HG02884 (cell line): Measurements from ENCODE around the gene TMEM129.

ENCODE experiments used
- ATAC-seq: cut with Tn5 transposase; IDR thresholded peaks from one replicate; pipeline ENCODE4 v1.9.1; 2021; ENCODE audit warnings: mild to moderate bottlenecking, moderate library complexity; ENCODE audit not compliant: unreplicated experiment

TMEM129 gene

DNA sequence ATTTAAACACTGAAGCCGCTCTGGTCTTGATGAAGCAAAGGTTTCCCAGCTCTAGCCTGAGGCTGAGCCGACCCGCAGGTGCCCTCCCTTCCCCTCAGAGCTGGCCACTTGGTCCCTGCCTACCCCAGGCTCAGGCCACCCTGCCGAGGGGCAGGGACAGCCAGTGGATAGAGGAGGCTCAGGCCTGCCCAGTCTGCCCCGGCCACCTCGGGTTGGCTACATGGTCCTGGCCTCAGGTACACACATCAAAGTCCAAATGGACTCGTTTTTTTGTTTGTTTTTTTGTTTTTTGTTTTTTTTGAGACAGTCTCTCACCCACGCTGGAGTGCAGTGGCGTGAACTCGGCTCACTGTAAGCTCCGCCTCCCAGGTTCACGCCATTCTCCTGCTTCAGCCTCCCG is 24.0 kb upstream of the TMEM129 start:
- ATAC-seq: no peak

DNA sequence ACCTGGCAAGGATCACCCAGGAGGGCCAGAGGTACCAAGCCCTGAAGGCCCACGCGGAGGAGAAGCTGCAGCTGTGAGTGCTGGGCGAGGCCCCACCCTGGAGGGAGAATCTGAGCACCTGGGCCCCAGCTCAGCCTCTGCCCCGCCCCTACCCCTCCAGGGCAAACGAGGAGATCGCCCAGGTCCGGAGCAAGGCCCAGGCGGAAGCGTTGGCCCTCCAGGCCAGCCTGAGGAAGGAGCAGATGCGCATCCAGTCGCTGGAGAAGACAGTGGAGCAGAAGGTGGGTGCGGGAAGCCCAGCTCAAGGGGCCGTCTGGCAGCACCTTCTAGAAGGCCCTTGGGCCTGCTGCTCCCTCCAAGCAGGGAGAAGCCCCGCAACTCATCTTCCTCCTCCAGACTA is 23.4 kb upstream of the TMEM129 start:
- ATAC-seq: no peak

DNA sequence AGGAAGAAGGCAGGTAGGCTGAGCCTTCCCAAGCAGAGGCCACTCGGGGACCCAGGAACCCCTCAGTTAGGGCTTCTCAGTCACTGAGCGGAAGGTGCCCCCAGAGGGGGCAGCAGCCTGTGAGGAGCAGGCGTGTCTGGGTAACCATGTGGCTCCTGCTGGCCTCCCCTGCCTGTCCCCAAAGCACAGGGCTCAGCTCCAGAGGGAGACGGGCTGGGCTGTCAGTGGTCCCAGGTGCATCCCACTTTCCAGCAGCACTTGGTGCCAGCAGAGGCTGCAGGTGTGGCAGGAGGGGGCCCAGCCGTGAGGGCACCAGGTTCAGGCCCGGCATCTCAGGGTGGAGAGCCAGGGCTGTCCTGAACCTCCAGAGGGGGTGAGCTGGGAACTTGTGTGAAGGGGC is 22.9 kb upstream of the TMEM129 start:
- ATAC-seq: no peak

DNA sequence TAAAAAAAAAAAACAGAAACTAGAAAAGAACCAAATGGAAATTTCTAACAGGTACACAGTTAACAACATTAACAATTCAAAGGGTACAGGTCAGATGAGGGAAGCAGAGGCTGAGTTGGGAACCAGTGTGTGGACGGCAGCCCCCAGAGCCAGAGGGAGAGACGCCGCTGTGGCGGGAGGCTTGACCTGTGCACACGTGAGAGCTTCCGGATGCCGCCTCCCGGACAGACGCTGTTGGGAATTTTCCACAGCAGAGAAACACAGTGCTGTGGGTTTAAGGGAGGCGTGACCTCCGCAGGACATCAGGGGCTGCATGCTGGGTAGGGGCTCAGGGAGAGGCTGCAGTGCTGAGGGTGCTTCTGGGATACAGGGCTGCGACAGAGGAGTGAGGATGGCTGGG is 22.4 kb upstream of the TMEM129 start:
- ATAC-seq: no peak

DNA sequence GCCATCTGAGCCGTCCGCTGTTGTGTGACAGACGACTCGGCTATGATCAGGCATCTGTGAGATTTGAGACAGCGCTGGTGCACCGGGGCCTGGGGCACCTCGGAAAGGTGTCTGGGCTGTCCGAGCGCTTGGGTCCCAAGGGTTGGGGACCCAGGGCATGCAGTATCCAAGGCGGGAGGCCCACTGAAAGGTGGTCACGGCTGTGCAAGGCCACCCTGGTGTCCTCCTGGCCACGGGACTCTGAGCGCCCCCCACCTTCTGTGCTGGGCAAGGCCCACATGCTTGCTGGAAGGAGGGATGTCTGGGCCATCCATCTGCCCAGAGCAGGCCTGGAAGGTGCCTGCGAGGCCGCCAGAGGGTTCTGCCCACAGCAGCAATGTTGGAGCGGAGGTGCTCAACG is 20.1 kb upstream of the TMEM129 start:
- ATAC-seq: no peak

DNA sequence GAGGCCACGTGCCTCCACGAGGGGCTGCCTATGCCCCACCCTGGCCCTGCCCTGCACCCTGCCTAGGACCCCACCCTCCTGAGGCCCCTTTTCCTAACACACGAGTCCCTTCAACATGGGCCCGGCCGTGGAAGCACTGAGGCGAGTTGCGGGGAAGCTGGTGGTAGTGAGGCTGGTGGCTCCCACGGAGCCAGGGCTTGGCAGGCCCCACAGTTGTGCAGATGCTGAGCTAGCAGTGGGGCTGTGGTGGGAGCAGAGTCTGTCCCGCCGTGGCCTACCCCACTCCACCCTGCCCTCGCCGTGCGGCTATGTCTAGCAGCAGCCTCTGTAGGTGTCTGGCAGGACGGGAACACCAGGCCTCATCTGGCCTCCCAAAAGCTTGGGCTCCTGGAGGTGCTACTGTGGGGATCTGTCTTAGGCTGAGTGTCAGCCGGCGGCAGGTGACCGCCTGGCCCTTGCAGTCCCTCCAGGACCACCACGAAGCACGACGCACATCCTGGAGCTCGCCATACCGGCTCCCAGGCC is 19.0 kb upstream of the TMEM129 start:
- no peak for ATAC-seq

DNA sequence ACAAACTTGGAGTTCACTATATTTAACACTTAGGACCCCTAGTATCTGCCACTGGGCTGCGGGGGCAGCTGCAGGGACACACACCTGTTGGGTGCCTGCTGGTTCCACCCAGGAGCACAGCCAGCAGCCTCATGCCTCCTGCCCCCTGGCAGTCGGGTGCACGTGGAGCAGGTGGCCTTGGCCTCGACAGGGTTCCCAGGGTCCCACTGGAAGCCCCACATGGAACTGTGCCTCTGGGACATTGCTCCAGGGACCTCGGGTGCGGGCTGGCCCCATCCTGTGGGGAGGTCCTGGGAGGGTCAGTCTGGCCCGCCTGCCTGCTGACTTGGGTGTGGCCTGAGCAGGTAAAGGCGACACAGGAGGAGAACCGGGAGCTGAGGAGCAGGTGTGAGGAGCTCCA is 18.2 kb upstream of the TMEM129 start:
- ATAC-seq: no peak

DNA sequence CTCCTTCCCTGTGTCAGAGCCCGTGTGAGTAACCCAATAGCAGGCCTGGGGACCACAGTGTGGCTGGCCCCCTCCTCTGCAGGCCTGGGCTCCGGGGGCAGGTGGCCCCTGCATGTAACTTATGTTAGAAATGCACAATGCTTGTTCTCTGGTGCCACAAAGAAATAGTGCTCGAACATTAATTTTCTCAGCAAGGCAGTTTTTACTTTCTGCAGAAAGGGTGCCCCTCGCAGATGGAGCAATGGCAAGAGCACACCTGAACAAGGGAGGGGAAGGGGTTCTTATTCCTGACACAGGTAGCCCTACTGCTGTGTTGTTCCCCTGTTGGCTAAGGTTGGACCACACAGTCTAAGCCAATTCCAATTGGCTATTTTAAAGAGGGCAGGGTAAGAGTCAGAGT is 17.3 kb upstream of the TMEM129 start:
- ATAC-seq: no peak

DNA sequence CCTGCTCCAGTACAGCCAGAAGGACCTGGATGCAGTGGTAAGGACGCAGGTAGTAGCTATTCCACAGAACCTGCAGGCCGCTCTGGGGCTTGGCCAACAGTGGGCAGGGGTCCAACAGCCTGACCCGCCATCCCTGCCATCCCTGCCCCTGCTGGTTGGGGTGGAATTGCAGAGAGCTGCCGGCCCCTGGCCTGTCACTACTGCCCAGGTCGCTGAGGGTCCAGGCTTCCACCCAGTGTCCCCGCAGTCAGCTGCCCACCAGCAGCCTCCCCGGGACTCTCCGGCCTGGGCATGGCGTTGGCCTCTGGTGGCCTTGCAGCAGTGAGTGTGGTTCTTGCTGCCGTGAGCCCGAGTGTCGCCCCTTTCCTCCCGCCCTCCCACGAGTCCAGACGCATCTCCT is 16.5 kb upstream of the TMEM129 start:
- no peak for ATAC-seq

DNA sequence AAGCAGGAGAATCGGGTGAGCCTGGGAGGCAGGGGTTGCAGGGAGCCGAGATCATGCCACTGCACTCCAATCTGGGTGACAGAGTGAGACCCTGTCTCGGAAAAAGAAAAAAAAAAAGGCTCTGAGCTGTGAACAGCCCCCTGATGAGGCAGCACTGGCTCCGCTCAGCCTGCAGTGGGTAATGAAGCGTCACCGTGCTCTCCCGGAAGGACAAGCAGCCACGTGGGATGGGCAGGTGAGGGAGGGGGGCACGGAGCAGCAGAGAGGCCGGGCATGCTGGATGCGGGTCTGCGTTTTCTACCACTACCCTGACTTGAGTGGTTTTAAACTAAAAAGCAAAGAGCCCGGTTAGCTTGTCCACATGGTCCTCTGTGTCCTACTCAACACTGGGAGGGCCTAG is 15.7 kb upstream of the TMEM129 start:
- no peak for ATAC-seq

DNA sequence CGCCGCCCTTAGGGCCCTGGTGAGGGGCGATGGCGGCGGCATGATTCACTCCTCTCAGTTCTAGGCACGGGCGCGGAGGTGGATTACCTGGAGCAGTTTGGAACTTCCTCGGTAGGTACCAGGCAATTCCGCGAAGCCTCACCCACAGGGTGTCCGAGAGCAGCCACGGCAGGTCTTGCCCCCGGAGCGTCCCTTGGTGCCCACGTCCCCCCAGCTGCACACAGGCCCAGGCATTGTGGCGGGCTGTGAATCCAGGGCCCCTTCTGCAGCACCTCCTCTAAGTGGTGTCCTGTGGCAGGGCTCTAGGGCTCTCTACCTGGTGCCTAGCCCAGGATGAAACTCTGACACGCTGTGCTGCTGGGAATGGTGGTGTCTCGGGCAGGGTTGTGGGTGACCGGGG is 14.1 kb upstream of the TMEM129 start:
- ATAC-seq: no peak

DNA sequence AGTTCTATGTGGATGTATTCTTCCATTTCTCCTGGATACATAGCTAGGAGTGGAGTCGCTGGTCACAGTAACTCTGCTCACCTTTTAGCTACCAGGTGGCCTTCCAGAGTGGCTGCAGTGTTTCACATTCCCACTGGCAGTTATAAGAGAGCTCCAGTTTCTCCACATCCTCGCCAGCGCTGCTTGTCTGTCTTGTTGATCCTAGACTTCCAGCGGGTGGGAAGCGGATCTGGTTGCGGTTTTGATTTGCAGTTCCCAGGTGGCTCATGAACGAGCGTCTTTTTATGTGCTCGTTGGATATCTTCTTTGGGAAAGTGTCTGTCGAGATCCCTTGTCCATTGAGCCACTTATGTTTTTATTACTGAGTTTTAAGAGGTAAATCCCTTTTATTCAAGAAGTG is 11.8 kb upstream of the TMEM129 start:
- no peak for ATAC-seq

DNA sequence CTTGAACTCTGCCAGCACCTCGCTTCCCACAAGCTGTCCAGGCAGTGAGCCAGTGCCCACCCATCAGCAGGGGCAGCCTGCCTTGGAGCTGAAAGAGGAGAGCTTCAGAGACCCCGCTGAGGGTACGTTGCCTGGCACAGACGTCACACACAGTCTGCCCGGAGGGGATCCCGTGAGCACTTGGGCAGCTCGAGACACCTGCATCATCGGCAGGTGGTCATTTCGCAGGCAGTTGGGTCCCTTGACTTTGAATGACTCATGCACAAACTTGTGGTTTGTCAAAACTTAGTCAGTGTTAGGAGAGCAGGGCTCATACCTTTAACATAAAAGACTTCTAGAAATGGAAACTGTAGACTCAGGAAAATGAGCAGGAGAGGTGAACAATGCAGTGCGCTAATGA is 10.1 kb upstream of the TMEM129 start:
- ATAC-seq: no peak

DNA sequence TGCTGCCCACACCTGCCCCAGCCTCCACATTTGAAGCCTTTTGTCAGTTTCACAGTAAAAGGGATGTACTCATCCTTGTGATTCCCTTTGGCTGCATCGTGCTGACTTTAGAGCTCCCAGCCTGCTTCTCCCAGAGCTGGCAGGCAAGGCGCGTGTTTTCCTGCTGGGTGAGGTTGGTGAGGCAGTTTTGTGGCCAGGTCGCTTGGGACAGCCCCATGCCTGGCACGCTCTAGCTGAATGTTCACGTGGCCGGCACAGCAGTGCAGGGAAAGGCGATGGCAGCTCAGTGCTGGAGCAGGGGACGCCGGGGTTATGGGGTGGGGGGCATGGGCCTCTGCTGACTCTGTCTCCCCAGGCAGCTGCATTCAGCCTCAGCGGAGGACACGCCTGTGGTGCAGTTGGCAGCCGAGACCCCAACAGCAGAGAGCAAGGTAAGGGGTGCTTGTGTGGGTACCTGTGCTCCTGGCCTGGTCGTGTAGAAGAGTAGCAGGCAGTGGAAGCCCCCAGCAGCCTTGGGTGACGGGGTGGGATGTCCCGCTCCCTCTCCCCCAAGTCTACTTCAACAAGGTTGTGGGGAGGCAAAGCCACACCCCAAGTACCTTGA is 9.5 kb upstream of the TMEM129 start:
- ATAC-seq: no peak

DNA sequence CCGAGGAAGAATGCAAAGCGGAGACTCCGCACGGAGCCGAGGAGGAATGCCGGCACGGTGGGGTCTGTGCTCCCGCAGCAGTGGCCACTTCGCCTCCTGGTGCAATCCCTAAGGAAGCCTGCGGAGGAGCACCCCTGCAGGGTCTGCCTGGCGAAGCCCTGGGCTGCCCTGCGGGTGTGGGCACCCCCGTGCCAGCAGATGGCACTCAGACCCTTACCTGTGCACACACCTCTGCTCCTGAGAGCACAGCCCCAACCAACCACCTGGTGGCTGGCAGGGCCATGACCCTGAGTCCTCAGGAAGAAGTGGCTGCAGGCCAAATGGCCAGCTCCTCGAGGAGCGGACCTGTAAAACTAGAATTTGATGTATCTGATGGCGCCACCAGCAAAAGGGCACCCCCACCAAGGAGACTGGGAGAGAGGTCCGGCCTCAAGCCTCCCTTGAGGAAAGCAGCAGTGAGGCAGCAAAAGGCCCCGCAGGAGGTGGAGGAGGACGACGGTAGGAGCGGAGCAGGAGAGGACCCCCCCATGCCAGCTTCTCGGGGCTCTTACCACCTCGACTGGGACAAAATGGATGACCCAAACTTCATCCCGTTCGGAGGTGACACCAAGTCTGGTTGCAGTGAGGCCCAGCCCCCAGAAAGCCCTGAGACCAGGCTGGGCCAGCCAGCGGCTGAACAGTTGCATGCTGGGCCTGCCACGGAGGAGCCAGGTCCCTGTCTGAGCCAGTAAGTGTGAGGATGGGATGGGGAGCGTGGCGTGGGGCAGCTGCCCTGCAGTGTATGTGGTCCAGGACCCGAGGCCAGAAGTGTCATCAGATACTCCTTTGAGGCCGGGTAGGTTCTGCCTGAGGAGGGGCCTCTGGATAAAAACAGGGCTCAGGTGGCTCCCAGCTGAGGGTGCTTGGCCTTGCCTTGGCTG is 7.2 kb upstream of the TMEM129 start:
- ATAC-seq: no peak

DNA sequence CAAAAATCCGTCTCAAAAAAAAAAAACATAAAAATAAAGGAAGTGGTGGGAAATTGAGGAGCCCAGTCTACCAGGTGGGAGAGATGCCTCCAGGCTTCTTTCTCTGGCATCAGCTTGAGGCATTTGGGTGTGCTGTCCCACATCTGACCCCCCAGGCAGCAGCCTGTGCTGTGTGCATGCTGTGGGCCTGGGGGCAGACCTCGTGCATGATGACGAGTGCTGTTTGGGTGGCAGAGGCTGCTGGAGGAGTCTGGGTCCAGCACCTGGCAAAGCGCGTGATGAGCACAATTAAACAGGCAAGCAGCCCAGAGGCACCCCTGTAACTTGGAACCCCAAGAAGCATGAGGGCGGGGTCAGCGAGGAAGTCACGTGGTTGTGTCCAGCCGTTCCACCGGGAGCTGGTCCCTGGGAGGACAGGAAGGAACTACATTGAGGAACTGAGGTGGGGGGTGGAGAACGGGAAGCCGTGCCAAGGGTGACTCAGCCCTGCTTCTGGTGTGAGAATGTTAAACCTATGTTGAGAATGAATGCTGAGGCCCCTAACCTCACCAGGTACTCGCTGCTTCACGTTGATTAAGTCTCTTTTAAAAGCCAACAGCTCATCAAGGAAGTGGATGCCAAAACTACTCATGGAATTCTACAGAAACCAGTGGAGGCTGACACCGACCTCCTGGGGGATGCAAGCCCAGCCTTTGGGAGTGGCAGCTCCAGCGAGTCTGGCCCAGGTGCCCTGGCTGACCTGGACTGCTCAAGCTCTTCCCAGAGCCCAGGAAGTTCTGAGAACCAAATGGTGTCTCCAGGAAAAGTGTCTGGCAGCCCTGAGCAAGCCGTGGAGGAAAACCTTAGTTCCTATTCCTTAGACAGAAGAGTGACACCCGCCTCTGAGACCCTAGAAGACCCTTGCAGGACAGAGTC is 6.3 kb upstream of the TMEM129 start:
- no peak for ATAC-seq

DNA sequence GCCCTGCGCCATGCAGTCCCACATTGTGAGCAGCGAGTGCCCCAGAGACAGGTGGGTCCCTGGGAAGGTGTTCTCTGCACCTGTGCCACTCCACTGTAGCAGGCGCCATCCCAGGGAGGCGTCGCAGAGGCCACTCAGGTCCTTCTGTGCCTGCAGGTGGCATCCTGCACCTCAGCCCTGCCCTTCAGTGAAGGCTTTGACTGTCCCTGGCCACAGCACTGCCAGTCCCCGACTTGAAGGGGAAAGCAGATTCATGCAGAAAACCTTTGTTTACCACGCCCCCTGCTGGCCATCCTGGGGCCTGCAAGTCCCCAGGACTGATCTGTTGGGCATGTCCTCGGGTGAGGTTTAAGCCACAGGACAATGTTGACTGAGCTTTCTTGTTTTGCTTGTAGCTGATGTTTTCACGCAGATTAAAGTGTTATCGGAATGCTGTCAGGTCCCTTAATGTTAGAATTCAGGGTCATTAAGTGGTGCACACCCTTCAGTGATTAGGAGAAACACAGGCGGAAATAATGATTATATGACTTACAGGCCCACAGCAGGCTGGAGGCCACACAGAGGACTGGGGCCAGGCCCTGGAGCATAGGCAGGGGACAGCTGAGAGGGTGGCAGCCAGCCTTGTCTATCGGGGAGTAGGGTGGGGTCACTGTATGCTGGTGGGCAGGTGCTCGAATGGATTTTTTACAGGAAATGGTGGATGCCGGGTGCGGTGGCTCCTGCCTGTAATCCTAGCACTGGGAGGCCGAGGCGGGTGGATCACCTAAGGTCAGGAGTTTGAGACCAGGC is 5.2 kb upstream of the TMEM129 start:
- ATAC-seq: no peak

DNA sequence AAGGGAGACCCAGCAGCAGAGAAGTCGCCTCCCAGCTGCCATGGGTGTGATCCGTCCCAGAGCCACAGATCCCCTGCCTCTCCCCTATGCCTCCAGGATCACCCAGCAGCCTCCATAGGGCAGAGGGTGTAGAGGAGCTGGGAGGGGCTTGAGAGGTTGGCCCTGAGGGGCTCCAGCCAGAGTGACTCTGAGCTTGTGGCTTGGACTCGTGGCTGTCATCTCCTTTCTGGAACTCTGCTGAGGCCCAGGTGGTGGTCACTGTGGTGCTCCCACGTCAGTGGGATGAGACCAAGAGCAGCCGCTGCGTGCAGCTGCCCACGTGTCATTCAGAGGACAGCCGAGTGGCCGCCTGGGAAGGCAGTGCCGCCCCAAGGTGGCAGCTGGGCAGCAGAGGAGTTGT is 4.4 kb upstream of the TMEM129 start:
- no peak for ATAC-seq

DNA sequence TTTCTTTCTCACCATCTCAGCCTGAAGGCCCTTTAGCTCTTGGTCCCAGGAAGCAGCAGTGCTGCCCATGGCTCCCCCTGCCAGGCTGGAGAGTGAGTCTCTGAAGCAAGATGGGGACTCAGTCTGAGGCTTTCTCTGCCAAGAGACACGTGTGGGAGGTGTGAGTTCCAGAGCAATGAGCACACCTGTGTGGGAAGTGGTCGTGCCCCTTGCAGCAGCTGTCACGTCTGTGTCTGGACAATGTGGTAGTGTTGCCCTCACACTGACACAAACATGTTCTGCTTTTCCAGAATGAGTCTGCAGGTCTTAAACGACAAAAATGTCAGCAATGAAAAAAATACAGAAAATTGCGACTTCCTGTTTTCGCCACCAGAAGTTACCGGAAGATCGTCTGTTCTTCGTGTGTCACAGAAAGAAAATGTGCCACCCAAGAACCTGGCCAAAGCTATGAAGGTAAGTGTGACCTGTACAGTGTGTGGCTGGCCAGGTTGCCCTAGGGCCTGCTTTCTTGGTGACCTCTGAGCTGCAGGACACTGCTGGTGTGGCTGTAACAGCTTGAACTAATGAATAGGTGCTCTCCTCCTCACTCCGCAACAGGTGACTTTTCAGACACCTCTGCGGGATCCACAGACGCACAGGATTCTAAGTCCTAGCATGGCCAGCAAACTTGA is 2.1 kb upstream of the TMEM129 start:
- no peak for ATAC-seq

DNA sequence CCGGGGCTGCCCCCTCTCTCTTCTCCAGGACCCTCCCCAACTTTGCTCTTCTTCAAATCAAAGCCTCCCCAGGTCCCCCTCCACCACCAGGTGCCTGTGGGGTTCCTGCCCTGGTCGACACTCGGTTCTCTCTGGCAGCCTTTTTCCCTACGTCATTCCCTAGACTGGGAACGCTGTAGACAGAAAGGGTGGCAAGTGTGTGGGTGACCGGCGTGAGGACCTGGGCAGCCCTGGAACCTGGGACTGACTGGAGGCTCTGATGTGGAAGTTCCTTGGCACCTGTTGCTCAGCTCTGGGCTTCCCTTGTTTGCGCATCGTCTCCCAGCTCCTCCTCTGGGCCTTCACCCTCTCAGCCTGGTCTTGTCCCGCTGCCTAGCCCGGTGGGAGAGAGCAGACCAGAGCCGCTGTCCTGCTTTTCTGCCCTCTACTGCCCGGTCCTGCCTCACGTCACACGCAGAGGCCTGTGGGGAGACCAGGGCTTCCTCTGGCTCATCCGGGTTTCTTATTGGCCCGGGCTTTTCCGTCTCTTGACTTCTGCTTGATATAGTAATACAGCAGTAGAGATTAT is 1.5 kb upstream of the TMEM129 start:
- ATAC-seq: no peak
